ENCODE results near the gene AP2A2.

Gene AP2A2

GRCh38 chr11:1048375-1049070 lies 122.9 kb downstream of the AP2A2 start:
- DNase-seq: peak; percentile 47
- no peaks in the 10 kb centered on the region for H3K36me3 ChIP-seq
- no peaks in the 10 kb centered on the region for H3K27me3 ChIP-seq (ENCODE audit: insufficient read depth, low read depth, severe bottlenecking)
- H3K27ac ChIP-seq: no peak overlapping the region
- no peak overlapping the region for H3K4me3 ChIP-seq (ENCODE audit: low read depth, low read length)
- H3K9me3 ChIP-seq (ENCODE audit: severe bottlenecking): no peaks in the 10 kb centered on the region
- TF ChIP-seq, protein P1, sequence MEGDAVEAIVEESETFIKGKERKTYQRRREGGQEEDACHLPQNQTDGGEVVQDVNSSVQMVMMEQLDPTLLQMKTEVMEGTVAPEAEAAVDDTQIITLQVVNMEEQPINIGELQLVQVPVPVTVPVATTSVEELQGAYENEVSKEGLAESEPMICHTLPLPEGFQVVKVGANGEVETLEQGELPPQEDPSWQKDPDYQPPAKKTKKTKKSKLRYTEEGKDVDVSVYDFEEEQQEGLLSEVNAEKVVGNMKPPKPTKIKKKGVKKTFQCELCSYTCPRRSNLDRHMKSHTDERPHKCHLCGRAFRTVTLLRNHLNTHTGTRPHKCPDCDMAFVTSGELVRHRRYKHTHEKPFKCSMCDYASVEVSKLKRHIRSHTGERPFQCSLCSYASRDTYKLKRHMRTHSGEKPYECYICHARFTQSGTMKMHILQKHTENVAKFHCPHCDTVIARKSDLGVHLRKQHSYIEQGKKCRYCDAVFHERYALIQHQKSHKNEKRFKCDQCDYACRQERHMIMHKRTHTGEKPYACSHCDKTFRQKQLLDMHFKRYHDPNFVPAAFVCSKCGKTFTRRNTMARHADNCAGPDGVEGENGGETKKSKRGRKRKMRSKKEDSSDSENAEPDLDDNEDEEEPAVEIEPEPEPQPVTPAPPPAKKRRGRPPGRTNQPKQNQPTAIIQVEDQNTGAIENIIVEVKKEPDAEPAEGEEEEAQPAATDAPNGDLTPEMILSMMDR (IDR thresholded peaks at IDR 0.05; ENCODE audit: low read depth, low read length): peak; percentile 54

GRCh38 chr11:1049071-1049405 lies 123.4 kb downstream of the AP2A2 start:
- TF ChIP-seq, protein P1 (IDR thresholded peaks at IDR 0.05; ENCODE audit: low read depth, low read length): no peak
- no peaks in the 10 kb centered on the region for H3K36me3 ChIP-seq
- DNase-seq: no peak
- no peaks in the 10 kb centered on the region for H3K9me3 ChIP-seq (ENCODE audit: severe bottlenecking)
- no peak overlapping the region for H3K4me3 ChIP-seq (ENCODE audit: low read depth, low read length)
- H3K27ac ChIP-seq: no peak overlapping the region
- H3K27me3 ChIP-seq (ENCODE audit: insufficient read depth, low read depth, severe bottlenecking): no peaks in the 10 kb centered on the region

DNA sequence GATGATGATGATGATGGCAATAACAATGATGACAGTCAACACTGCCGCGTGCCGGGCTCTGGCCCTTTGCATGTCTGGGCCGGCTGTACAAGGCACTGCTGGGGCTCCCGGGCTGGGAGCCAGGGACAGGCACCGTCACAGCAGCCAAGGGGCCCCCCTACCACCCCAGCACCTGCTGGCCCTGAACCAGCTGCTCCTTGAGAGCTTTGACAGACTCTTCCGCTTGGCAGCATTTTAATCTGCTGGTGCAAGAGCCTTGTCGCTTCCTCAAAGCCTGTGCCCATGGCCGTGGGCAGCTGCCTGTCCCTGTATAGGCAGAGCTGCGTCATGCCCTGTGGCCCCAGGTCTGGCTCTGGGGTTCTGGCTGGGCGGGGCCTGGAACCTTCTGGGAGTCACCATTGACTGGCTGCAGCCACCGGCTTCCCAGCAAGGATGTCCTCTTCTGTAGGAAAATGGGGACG lies 123.8 kb downstream of the AP2A2 start:
- no peaks in the 10 kb centered on the region for H3K36me3 ChIP-seq
- peak; percentile 5 for DNase-seq
- H3K9me3 ChIP-seq (ENCODE audit: severe bottlenecking): no peaks in the 10 kb centered on the region
- H3K27ac ChIP-seq: no peak overlapping the region
- H3K4me3 ChIP-seq (ENCODE audit: low read depth, low read length): no peak overlapping the region
- H3K27me3 ChIP-seq (ENCODE audit: insufficient read depth, low read depth, severe bottlenecking): no peaks in the 10 kb centered on the region
- TF ChIP-seq, protein P1 (IDR thresholded peaks at IDR 0.05; ENCODE audit: low read depth, low read length): no peak

DNA sequence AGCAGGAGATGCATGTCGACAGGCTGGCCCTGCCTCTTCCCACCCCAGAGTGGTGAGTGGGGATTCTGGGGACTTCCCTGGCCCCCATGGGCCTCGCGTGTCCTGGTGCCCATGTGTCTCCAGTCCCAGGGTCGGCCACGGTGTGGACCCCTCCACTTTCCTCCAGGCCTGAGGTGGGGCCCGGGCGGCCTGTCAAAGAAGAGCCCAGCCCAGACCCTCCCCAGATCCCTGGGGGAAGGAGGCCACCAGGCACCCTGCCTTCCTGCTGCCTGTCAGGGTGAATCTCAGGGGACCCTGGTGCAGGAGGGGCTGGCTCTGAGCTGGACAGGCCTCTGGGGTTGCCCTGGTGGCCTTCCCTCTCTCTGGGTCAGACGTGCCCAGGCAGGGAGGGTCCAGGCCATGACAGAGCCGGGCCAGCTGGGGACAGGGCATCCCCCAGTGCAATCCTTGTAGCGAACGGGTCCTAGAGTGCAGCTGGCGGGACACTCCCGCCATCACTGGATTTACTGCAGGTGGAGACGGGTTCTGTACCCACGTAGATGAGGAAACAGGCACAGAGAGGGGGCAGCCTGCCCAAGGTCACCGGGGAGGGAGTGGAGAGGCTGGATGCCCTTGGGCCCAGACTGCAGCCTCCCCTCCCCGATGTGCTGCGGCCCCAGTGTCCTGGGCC lies 124.4 kb downstream of the AP2A2 start:
- no peak overlapping the region for H3K4me3 ChIP-seq (ENCODE audit: low read depth, low read length)
- TF ChIP-seq, protein P1 (IDR thresholded peaks at IDR 0.05; ENCODE audit: low read depth, low read length): no peak
- H3K27me3 ChIP-seq (ENCODE audit: insufficient read depth, low read depth, severe bottlenecking): no peaks in the 10 kb centered on the region
- H3K9me3 ChIP-seq (ENCODE audit: severe bottlenecking): no peaks in the 10 kb centered on the region
- no peaks in the 10 kb centered on the region for H3K36me3 ChIP-seq
- no peak for DNase-seq
- H3K27ac ChIP-seq: no peak overlapping the region

- DNase-seq: peak; percentile 75
- Histone ChIP-seq H3K27ac (peak overlapping the region; percentile 39), H3K36me3 (no peaks in the 10 kb centered on the region), H3K27me3 (ENCODE audit: insufficient read depth, low read depth, severe bottlenecking) (no peaks in the 10 kb centered on the region), H3K9me3 (ENCODE audit: severe bottlenecking) (no peaks in the 10 kb centered on the region), H3K4me3 (ENCODE audit: low read depth, low read length) (no peak overlapping the region)
- TF ChIP-seq, protein P1 (IDR thresholded peaks at IDR 0.05; ENCODE audit: low read depth, low read length): peak; percentile 99
These were observed 125.1 kb downstream of the AP2A2 start for GRCh38 chr11:1050581-1051355.

All from WERI-Rb-1 (cell line).